HAP-1 (cell line): ENCODE measurements around the gene MLLT10.
"Not testable (repeated sequence)": the region's sequence is repeated elsewhere in the genome, so short reads cannot be mapped to it uniquely, and the experiment has no call there.

ENCODE experiments used
- DNase-seq, 2 experiments: peaks; one replicate each; pipeline ENCODE4 v3.0.0-alpha.2; 2016 to 2020; ENCODE audit warnings: low spot score in 2 of 2
- H3K27me3 ChIP-seq: fragments of 250-450 bp; sonication (Bioruptor Pico); 2 replicates; pipeline ENCODE4 v1.5.1; 2020; ENCODE audit warnings: low read depth, mild to moderate bottlenecking, moderate library complexity
- H3K36me3 ChIP-seq: fragments of 250-450 bp; sonication (Bioruptor Pico); replicated peaks from 2 replicates; pipeline ENCODE4 v1.5.1; 2020; ENCODE audit warnings: mild to moderate bottlenecking
- H3K4me1 ChIP-seq: fragments of 250-450 bp; sonication (Bioruptor Pico); 2 replicates; pipeline ENCODE4 v1.5.1; 2020; ENCODE audit warnings: mild to moderate bottlenecking
- H3K4me3 ChIP-seq: fragments of 250-450 bp; sonication (Bioruptor Pico); 2 replicates; pipeline ENCODE4 v1.5.1; 2020; ENCODE audit warnings: mild to moderate bottlenecking, moderate library complexity
- H3K9me3 ChIP-seq: fragments of 250-450 bp; sonication (Bioruptor Pico); 2 replicates; pipeline ENCODE4 v1.5.1; 2020; ENCODE audit warnings: mild to moderate bottlenecking, moderate library complexity
- in situ Hi-C: fragments of 300-500 bp; cut with MboI; formaldehyde crosslinking; loops from 3 replicates; pipeline ENCODE4 v1.14.3; 2020; ENCODE audit warnings: low sequenced_read_pairs, inconsistent platforms, mixed read lengths

The MLLT10 gene

DNA sequence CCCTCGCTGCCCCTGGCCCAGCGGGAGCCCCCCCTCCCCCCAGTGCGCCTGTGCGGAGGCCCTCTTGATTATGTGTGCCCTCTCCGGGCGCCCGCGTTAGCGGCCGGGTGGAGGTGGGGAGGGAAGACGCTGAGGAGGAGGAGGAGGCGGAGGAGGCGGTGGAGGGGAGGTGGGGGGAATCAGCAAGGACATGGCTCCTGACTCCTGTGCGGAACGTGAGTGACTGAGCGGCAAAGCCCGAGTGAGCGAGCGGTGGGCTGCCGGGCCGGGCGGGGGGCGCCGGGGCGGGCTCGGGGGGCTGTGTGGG, 201 bp downstream of the MLLT10 start:
- no peak for DNase-seq
- H3K36me3 ChIP-seq = peaks cover 25% of the 10 kb centered on the region
- H3K9me3 ChIP-seq = no peaks in the 10 kb centered on the region
- no peaks in the 10 kb centered on the region for H3K27me3 ChIP-seq
- H3K4me1 ChIP-seq = peaks cover 37% of the 10 kb centered on the region
- peak overlapping the region; percentile 43 for H3K4me3 ChIP-seq
- in situ Hi-C loops = no loop called here

DNA sequence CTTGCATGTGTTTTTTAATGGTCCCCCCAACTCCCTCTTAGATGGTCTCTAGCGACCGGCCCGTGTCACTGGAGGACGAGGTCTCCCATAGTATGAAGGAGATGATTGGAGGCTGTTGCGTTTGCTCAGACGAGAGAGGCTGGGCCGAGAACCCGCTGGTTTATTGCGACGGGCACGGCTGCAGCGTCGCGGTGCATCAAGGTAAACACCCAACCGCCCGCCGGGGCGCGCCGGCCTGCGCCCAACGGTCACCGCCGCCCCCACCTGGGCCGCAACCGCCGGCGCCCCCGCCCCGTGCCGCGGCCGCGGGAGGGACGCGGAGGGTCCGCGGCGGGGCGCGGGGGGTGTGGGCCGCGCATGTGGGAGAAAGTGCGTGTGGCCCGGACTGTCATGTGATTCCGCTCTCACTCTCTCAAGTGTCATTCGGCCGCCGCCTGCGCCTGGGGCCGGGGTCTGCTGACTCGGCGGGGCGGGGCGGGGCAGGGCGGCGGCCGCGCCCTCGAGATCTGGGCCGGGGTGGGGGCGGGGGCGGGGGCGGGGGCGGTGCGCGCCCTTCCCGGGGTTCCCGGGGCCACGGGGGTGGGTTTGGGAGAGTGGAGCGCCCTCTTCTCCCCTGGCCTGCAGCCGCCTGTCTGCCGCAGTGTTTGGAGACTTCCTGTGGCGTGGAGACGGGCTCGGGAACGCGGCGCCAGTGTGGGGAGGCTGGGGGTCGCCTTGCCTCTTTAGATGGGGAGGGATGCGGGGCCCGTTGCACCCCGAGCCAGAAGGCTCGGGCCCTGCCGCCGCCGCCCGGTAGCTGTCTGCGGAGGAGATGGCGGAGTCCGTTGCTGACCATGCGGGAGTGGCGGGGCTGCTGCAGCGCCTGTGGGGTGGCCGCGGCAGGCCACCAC, 817 bp downstream of the MLLT10 start:
- Histone ChIP-seq H3K36me3 (peaks cover 31% of the 10 kb centered on the region), H3K4me1 (peaks cover 32% of the 10 kb centered on the region), H3K9me3 (no peaks in the 10 kb centered on the region), H3K27me3 (no peaks in the 10 kb centered on the region), H3K4me3 (peak overlapping the region; percentile 57)
- peak; percentile 46 to 77 for DNase-seq
- in situ Hi-C loops = no loop called here

DNA sequence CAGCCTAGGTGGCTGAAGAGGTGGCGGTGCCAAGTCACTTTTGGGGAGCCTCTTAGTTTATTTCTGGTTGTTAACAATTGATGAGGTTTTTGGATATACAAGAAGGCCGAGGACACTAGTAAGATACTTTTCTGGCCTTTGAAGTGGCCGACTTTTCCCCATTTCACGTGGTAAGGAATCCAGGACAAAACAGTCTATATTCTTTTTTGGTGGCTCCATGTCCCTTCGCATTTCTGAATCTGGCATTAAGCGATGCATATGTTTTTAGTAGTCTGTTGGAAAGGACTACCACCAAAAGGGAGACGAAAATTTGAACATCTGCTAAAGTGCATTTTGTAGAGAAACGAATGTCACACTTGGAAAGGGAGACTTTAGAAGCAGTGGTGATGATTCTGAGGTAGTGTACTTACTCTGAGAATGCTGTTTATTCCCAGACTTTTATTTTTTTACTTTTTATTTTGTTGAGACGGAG, 1.5 kb downstream of the MLLT10 start:
- H3K27me3 ChIP-seq = no peaks in the 10 kb centered on the region
- in situ Hi-C loops = no loop called here
- DNase-seq = no peak

DNA sequence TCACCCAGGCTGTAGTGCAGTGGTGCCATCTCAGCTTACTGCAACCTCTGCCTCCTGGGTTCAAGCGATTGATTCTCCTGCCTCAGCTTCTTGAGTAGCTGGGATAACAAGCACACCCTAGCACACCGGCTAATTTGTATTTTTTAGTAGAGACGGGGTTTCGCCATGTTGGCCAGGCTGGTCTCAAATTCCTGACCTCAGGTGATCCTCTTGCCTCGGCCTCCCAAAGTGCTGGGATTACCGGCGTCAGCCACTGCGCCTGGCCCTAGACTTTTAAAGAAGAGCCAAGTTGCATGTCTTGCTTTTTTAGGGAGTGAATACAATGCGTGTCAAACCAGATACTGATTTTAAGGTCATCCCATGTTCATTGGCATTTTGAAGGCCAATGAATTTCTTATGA, 1.9 kb downstream of the MLLT10 start:
- peaks cover 42% of the 10 kb centered on the region for H3K36me3 ChIP-seq
- in situ Hi-C loops, H3K27me3 ChIP-seq, H3K9me3 ChIP-seq, DNase-seq: not testable (repeated sequence)
- peak overlapping the region; percentile 57 for H3K4me3 ChIP-seq
- H3K4me1 ChIP-seq = peaks cover 24% of the 10 kb centered on the region

More for the DNA sequence above, 1.5 kb downstream of the MLLT10 start:
- Histone ChIP-seq H3K4me3 (peak overlapping the region; percentile 57), H3K9me3 (no peaks in the 10 kb centered on the region), H3K4me1 (peaks cover 28% of the 10 kb centered on the region), H3K36me3 (peaks cover 38% of the 10 kb centered on the region)

DNA sequence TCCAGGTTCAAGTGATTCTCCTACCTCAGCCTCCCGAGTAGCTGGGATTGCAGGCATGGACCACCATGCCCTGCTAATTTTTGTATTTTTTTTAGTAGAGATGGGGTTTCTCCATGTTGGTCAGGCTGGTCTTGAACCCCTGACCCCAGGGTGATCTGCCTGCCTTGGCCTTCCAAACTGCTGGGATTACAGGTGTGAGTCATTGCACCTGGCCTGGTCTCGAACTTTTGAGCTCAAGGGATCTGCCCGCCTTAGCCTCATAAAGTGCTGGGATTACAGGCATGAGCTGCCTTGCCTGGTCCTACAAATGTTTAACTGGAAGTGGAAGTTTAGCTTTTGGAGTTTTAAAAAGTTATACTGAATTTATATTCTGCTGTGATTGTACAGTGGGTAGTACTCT, 2.8 kb downstream of the MLLT10 start:
- Histone ChIP-seq H3K27me3 (no peaks in the 10 kb centered on the region), H3K4me3 (no peak overlapping the region), H3K9me3 (no peaks in the 10 kb centered on the region), H3K36me3 (peaks cover 51% of the 10 kb centered on the region), H3K4me1 (peaks cover 16% of the 10 kb centered on the region)
- no peak for DNase-seq
- in situ Hi-C loops = no loop called here

DNA sequence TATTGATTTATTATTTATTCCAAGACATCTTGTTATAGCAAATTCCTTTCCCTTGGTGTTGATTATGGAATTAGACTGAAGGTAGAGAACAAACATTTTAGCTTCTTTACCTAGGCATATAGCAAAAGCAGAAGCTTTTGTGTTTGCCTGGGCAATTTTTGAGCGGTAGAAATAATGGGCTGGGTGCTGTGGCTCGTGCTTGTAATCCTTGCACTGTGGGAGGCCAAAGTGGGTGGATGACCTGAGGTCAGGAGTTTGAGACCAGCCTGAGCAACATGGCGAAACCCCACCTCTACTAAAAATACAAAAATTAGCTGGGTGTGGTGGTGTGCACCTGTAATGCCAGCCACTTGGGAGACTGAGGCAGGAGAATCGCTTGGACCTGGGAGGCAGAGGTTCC, 6.7 kb downstream of the MLLT10 start:
- peaks cover 86% of the 10 kb centered on the region for H3K36me3 ChIP-seq
- H3K27me3 ChIP-seq, H3K4me3 ChIP-seq, H3K9me3 ChIP-seq, H3K4me1 ChIP-seq, DNase-seq, in situ Hi-C loops: not testable (repeated sequence)

DNA sequence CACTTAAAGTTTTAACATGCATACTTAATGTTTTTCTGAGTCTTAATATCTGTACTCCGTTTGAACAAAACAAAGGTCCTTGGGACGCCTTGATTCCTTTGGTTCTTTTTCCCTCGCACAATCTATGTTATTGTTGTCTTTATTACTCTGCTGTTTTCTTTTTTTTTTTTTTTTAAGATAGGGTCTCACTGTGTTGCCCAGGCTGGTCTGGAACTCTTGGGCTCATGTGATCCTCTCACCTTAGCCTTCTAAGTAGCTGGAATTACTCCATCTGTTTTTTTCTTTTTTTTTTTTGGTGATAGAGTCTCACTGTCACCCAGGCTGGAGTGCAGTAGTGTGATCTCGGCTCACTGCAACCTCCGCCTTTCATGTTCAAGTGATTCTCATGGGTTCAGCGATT, 13.2 kb downstream of the MLLT10 start:
- H3K27me3 ChIP-seq = no peaks in the 10 kb centered on the region
- no peak for DNase-seq
- no peaks in the 10 kb centered on the region for H3K9me3 ChIP-seq
- in situ Hi-C loops = no loop called here
- H3K4me1 ChIP-seq = no peaks in the 10 kb centered on the region
- peaks cover 68% of the 10 kb centered on the region for H3K36me3 ChIP-seq
- H3K4me3 ChIP-seq = no peak overlapping the region

DNA sequence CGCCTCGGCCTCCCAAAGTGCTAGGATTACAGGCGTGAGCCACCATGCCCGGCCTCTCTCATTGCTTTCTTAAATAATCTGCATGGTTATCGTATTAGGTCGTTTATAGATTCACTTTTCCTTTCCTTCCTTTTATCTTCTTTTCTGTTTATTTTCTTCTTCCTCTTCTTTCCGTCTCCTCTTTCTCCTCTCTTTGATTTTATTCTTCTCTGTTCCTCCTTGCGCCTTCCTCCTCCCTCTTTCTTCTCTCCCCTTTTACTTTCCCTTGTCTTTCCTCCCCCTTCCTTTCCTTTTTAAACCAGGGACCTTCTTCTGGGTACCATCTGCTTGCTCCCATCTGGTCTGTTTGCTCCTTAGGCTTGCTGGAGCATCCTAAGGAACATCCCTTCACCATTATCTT, 18.6 kb downstream of the MLLT10 start:
- Histone ChIP-seq H3K4me1 (peaks cover 12% of the 10 kb centered on the region), H3K27me3 (no peaks in the 10 kb centered on the region), H3K36me3 (peaks cover 64% of the 10 kb centered on the region), H3K9me3 (no peaks in the 10 kb centered on the region), H3K4me3 (no peak overlapping the region)
- no peak for DNase-seq
- in situ Hi-C loops = no loop called here

DNA sequence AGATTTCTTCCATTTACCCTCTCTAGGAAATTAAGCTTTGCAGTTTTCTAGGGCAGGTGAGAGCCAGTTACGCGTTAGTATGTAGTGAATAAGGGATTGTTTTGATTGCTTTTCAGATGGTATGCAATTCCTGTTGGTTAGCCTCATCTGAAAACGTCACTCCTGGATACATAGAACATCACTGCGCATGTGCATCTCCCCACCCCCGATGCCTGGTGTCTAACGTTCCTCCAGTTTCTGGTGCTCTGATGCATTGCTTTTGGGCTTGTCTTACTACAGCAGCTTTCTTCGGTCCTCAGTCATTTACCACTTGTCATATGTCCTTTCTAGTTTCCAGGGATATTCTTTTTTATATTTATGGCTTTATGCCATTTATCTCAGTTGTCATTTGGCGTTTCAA, 22.5 kb downstream of the MLLT10 start:
- in situ Hi-C loops = no loop called here
- Histone ChIP-seq H3K4me1 (peaks cover 30% of the 10 kb centered on the region), H3K9me3 (no peaks in the 10 kb centered on the region), H3K36me3 (peaks cover 65% of the 10 kb centered on the region), H3K4me3 (no peak overlapping the region), H3K27me3 (no peaks in the 10 kb centered on the region)
- DNase-seq = no peak

DNA sequence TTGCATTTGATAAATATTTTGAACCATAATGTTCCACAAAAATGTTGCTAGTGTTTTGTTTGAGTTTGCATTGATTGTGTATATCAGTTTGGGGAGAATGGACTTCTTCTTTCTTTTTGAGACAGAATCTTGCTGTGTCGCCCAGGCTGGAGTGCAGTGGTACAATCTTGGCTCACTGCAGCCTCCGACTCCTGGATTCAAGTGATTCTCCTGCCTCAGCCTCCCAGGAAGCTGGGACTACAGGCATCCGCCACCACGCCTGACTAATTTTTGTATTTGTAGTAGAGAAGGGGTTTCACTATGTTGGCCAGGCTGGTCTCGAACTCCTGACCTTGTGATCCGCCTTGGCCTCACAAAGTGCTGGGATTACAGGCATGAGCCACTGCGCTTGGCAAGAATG, 25.0 kb downstream of the MLLT10 start:
- in situ Hi-C loops = not testable (repeated sequence)
- peaks cover 51% of the 10 kb centered on the region for H3K36me3 ChIP-seq

DNA sequence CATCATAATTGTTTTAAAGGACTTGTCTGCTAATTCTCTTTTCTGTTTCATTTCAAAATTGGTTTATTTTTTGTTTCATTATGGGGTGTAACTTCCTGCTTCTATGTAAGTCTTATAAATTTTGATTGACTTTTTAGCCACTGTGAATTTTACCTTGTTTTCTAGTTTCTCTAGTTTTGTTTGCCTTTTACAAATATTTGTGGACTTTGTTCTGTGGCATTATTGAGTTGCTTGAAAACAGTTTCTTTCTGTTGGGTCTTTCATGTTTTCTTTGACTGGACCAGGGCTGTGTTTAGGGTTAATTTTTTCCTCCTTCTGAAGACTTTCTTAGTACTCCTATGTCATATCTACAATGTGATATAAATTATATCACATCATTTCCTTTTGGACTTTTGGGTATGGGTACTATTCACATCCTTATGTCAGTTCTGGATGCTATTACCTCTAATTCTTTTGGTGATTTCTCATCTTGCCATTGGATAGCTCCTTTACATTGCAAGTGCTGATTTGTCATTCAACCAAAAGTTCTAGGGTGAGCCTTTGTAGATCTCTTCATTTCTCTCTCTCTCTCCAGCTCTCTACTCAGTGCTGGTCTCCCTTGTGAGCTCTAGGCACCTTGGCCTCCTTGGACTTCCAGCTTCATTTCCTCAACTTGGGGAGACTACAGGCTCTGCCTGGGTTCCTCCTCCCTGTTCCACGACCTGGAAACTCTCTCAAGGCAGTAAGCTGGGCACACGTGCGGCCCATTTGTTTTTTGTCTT, 36.9 kb downstream of the MLLT10 start:
- Histone ChIP-seq H3K9me3 (no peaks in the 10 kb centered on the region), H3K27me3 (no peaks in the 10 kb centered on the region), H3K4me1 (peaks cover 21% of the 10 kb centered on the region), H3K4me3 (no peak overlapping the region), H3K36me3 (peaks cover 8% of the 10 kb centered on the region)
- no peak for DNase-seq
- in situ Hi-C loops = no loop called here

More for the DNA sequence above, 25.0 kb downstream of the MLLT10 start:
- not testable (repeated sequence) for H3K4me3 ChIP-seq, DNase-seq, H3K27me3 ChIP-seq, H3K9me3 ChIP-seq
- H3K4me1 ChIP-seq = peaks cover 30% of the 10 kb centered on the region

DNA sequence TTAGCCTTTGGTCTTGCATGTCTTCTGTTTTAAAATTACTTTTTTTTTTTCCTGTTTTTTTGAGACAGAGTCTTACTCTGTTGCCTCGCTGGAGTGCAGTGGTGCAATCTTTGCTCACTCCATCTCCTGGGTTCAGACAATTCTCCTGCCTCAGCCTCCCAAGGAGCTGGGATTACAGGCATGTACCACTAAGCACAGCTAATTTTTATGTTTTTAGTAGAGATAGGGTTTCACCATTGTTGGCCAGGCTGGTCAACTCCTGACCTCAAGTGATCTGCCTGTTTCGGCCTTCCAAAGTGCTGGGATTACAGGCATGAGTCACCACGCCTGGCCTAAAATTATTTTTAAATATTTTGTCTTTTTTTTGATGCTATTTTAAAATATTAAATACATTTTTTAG, 38.5 kb downstream of the MLLT10 start:
- H3K27me3 ChIP-seq = no peaks in the 10 kb centered on the region
- peaks cover 26% of the 10 kb centered on the region for H3K4me1 ChIP-seq
- DNase-seq = no peak
- H3K4me3 ChIP-seq = no peak overlapping the region
- no peaks in the 10 kb centered on the region for H3K9me3 ChIP-seq
- in situ Hi-C loops = no loop called here
- H3K36me3 ChIP-seq = peaks cover 3% of the 10 kb centered on the region; the same call in 1 of the 2 replicates

DNA sequence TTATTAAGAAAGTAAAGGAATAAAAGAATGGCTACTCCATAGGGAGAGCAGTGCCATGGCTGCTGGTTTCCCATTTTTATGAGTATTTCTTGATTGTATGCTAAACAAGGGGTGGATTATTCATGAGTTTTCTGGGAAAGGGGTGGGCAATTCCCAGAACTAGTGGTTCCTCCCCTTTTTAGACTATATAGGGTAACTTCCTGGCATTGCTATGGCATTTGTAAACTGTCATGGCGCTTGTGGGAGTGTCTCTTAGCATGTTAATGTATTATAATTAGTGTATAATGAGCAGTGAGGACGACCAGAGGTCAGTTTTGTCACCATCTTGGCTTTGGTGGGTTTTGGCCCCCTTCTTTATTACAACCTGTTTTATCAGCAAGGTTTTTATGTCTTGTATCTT, 40.5 kb downstream of the MLLT10 start:
- H3K9me3 ChIP-seq, H3K4me3 ChIP-seq, DNase-seq, H3K36me3 ChIP-seq, H3K27me3 ChIP-seq, in situ Hi-C loops: not testable (repeated sequence)
- peaks cover 38% of the 10 kb centered on the region for H3K4me1 ChIP-seq

DNA sequence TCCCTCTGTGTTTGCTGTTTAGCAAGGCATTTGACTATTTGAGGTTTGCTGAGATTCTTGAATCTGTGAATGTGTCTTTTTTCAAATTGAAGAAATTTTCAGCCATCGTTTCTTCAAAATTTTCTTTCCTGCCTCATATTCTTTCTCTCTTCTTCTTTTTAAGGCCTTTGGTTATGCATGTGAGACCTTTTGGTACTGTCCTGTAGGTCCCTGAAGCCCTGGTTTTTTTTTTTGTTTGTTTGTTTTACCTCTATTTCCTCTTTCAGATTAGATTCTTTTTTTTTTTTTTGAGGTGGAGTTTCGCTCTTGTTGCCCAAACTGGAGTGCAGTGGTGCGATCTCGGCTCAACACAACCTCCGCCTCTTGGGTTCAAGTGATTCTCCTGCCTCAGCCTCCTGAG, 45.3 kb downstream of the MLLT10 start:
- DNase-seq = no peak
- Histone ChIP-seq H3K4me3 (no peak overlapping the region), H3K27me3 (no peaks in the 10 kb centered on the region), H3K4me1 (peaks cover 17% of the 10 kb centered on the region), H3K36me3 (peaks cover 6% of the 10 kb centered on the region), H3K9me3 (no peaks in the 10 kb centered on the region)
- in situ Hi-C loops = no loop called here
